NT2/D1 (cell line): ENCODE data around the gene ERAS.

Source experiments
- SUZ12 ChIP-seq: IDR thresholded peaks from 2 replicates; pipeline ENCODE4 v1.6.1; 2011; ENCODE audit not compliant: insufficient read length, insufficient read depth; ENCODE audit errors: extremely low read depth
- ZNF274 ChIP-seq: IDR thresholded peaks from 2 replicates; pipeline ENCODE4 v1.6.1; 2011; ENCODE audit warnings: mild to moderate bottlenecking, low read depth, low read length

- TF ChIP-seq SUZ12 (no peak), ZNF274 (no peak)
Observed at GRCh38 chrX:48818098-48818497, 8.2 kb upstream of the ERAS start.
